Mesodermal cell (in vitro differentiated cells): ENCODE measurements around the gene VARS2.

Experiments
- H3K27ac ChIP-seq: 2 replicates; pipeline ENCODE4 v1.7.0; 2013; ENCODE audit warnings: mild to moderate bottlenecking, low read depth, low read length, moderate library complexity; ENCODE audit not compliant: severe bottlenecking
- H3K36me3 ChIP-seq: 2 replicates; pipeline ENCODE4 v1.7.1; 2013; ENCODE audit warnings: mild to moderate bottlenecking, low read length, moderate library complexity; ENCODE audit not compliant: control insufficient read depth, insufficient read depth
- H3K4me1 ChIP-seq: one replicate; pipeline ENCODE4 v1.7.1; 2013; ENCODE audit warnings: mild to moderate bottlenecking, low read length; ENCODE audit not compliant: insufficient read depth, control insufficient read depth, poor library complexity, severe bottlenecking
- H3K4me3 ChIP-seq: 2 replicates; pipeline ENCODE4 v1.7.0; 2013; ENCODE audit warnings: low read length, control low read depth, mild to moderate bottlenecking; ENCODE audit not compliant: insufficient read depth, poor library complexity, severe bottlenecking; ENCODE audit errors: extremely low read depth
- H3K9me3 ChIP-seq: 2 replicates; pipeline ENCODE4 v1.7.1; 2013; ENCODE audit warnings: mild to moderate bottlenecking, low read length, moderate library complexity; ENCODE audit not compliant: control insufficient read depth
- WGBS, 2 experiments: methylation state at CpG; one replicate each; pipeline ENCODE4 v1.1.5; 2013; ENCODE audit warnings: missing lambda C conversion rate in 2 of 2; ENCODE audit not compliant: insufficient coverage in 2 of 2; 5-methylcytosine and 5-hydroxymethylcytosine counted together

The VARS2 gene

DNA sequence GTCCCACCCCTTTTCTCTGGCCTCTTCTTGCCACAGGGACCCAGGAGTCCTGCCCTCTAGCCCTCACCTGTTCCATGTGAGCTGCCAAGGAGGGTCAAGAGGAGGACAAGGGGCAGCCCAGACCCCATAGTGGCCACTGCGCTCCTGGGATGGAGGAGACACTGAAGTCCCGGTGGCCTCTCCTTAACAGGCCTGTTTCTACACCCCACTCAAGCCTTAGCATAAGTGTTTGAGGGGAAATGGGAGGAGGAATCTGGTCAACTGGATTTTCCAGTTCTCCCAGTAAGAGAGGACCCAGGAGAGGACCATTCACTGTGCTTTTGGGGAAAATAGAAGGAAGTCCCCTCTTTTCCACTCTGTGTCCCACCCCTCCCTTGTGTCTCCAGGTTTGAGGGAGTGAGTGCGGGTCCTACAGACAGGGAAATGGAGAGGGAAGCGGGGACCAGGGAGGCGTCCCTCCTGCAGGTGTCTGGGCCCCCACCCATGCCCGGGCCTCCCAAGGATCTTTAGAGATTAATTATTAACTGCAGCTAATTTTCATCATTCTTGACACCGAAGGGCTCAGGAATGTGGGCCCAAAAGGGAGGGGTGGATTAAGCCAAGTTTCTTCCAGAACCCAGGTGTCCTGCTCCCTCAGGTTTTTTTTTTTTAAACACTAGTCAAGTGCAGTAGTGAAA, 18.1 kb downstream of the VARS2 start, which contains the start of gene SFTA2:
Gene SFTA2 (minus strand): TSS at position 202 of the 677 bp plus-strand sequence. CDS start 74 bp downstream, at position 128.
- H3K27ac ChIP-seq, result no peak within 1 kb of the TSS
- H3K4me1 ChIP-seq, result no peaks in the 10 kb centered on the region
- H3K36me3 ChIP-seq, result peaks cover 17% of the 10 kb centered on the region
- 100% methylated on average over 1 of the region's 7 CpGs; no CpG with 5 or more reads in 1 of the 2 experiments for WGBS, 2 experiments
- H3K4me3 ChIP-seq, result no peak within 1 kb of the TSS
- peaks cover 14% of the 10 kb centered on the region for H3K9me3 ChIP-seq

DNA sequence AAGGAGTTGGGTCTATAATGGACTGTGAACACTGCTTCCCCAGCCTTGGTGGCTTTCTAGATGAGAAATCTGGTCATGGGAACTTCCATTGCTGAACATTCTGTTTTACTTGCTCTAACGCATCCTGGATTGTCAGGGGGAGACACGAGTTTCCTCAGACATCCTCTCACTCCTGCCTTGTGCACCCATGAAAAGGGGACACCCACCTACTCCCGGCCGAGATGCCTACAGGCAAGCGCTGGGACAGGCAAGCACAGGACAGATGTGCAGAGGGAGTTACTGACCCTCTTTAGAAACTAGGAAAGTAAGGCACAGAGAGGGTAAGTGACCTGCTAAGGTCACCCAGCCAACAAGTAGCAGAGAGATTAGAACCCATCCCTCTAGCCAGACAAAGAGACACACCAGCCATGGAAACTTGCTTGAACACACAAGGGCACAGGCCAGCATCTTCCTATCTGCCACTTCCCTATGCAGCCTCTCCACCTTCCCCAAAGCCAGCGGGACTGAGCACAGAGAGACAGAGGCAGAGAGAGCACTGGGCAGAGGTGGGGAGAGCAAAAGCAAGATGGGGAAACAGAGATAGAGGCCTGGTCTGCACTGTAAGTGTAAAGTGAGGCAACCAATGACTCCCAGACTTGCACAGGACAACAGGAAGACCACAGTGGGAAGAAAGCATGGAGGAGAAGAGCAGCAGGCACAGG, 18.8 kb downstream of the VARS2 start:
- Histone ChIP-seq H3K4me1 (no peaks in the 10 kb centered on the region), H3K9me3 (peaks cover 14% of the 10 kb centered on the region), H3K27ac (no peak overlapping the region), H3K4me3 (no peak overlapping the region), H3K36me3 (peaks cover 10% of the 10 kb centered on the region)
- WGBS, 2 experiments, result 79 to 97% methylated on average over 5 to 6 of the region's 6 CpGs

DNA sequence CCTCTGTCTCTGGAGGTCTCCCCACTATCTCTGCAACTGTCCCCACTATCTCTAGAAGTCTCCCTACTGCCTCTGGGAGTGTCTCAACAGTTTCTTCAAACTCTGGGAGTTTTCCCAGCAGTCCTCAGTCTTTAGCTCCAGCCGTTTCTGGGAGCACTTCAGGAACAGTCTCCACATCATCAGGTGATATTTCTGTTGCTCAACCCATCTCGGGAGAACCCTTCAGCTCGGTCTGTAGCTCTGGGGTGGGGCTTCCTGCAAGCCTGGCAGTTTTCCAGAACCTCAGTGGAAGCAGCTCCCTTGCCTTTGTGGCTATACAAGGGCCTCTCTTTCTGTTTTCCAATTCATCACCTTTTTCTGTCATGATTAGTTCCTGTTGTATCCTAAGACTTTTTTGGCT, 21.0 kb downstream of the VARS2 start:
- Histone ChIP-seq H3K4me1 (no peaks in the 10 kb centered on the region), H3K27ac (no peak overlapping the region), H3K9me3 (no peaks in the 10 kb centered on the region), H3K4me3 (no peak overlapping the region), H3K36me3 (no peaks in the 10 kb centered on the region)
- WGBS, 2 experiments, result 59 to 84% methylated on average over 3 of the region's 3 CpGs

DNA sequence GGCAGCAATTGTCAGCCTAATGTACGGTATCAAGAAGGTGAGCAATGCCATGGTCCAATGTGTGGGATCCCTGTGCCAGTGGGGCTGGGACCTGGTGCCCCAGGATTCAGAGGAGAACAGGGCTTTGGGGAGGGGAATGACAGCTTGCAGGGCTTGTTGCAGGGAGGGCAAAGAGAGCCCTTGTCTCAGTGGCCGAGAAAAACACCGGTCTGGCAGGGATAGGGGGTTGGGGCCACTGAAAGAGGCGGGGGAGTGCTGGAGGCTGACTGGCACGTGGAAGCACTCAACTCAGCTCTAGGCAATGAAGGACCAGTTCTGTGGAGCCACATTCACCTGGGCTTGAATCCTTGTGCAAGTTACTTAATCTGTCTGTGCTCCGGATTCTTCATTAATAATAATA, 23.2 kb downstream of the VARS2 start:
- WGBS, 2 experiments, result 77 to 81% methylated on average over 3 to 5 of the region's 6 CpGs

DNA sequence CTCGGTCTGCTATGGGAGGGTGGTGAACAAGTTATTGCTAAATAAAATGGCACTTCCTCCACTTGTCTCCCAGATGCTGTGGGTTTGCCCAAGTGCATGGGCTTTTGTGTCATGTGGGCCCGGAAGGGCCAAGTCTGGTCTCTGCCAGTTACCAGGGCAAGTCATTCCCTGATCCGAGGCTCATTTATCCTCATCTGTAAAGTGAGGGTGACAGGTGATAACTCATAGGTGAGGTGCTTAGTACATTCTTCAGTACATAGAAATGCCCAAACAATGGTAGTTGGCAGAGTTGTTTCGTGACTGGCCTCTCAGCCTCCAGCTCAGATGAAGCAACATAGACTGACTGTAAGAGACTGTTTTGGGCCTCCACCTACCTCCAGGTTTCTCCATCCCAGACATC, 24.7 kb downstream of the VARS2 start:
- H3K9me3 ChIP-seq, result no peaks in the 10 kb centered on the region
- no peak overlapping the region for H3K4me3 ChIP-seq
- WGBS, 2 experiments, result 90 to 100% methylated on average over 1 to 2 of the region's 4 CpGs
- no peak overlapping the region for H3K27ac ChIP-seq
- H3K4me1 ChIP-seq, result peaks cover 4% of the 10 kb centered on the region
- H3K36me3 ChIP-seq, result no peaks in the 10 kb centered on the region

More for the DNA sequence above, 23.2 kb downstream of the VARS2 start:
- Histone ChIP-seq H3K36me3 (no peaks in the 10 kb centered on the region), H3K27ac (no peak overlapping the region), H3K4me3 (no peak overlapping the region), H3K4me1 (peaks cover 1% of the 10 kb centered on the region), H3K9me3 (no peaks in the 10 kb centered on the region)

DNA sequence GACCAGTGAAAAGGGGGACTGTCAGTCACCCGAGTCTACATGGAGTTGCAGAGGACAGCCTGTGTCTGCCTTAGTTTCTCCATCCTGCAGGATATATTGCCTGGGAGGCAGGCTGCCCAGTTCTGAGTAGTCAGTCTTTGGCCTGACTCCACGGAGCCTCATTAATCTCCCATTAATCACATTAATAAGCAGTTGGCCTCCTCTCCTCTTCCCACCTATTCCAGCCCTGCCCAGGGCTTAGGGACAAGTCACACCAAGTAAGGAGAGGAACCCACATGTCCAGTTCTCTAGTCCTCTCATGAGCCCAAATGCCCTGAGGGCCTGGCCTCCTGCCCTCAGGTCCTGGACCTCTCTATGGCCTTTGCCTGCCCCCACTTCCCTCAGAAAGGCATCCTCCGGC, 25.4 kb downstream of the VARS2 start:
- 94 to 100% methylated on average over 2 to 3 of the region's 3 CpGs for WGBS, 2 experiments
- no peak overlapping the region for H3K27ac ChIP-seq
- no peaks in the 10 kb centered on the region for H3K9me3 ChIP-seq

DNA sequence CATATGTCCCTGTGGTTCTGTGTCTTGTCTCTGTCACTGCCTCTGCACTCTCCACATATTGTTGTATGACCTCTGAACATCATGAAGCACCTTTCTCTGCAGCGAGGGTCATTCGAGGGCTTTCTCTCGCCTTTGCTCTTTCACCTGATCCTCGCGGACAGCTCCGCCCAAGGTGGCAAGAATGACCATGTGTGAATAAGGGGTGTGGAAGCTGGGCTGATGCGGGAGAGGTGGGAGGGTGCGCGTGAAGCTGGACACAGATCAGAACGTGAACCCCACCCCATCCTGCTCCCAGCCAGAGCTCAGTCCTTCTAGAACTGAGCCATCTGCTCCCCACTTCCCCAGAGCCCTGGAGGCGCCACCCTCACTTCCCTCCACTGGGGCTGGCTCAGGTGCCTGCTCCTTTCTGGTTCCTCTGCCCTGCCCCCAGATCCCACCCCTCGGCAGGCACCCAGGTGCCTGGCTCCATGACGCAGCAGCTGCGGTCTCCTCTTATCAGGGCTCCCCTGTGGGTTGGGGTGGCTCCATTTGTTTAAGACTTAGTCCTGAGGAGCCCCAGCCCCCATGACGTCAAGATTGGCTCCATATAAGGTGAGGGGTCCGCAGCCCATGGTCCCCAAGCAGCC, 26.4 kb downstream of the VARS2 start, which contains the start of gene MUCL3:
Gene MUCL3 (plus strand): TSS at position 613 of the 626 bp plus-strand sequence. CDS start 27 bp downstream, outside the sequence.
- 86 to 87% methylated on average over 10 of the region's 16 CpGs for WGBS, 2 experiments
- no peak within 1 kb of the TSS for H3K27ac ChIP-seq

More for the DNA sequence above, 25.4 kb downstream of the VARS2 start:
- H3K4me3 ChIP-seq, result no peak overlapping the region
- H3K36me3 ChIP-seq, result no peaks in the 10 kb centered on the region
- peaks cover 4% of the 10 kb centered on the region for H3K4me1 ChIP-seq

DNA sequence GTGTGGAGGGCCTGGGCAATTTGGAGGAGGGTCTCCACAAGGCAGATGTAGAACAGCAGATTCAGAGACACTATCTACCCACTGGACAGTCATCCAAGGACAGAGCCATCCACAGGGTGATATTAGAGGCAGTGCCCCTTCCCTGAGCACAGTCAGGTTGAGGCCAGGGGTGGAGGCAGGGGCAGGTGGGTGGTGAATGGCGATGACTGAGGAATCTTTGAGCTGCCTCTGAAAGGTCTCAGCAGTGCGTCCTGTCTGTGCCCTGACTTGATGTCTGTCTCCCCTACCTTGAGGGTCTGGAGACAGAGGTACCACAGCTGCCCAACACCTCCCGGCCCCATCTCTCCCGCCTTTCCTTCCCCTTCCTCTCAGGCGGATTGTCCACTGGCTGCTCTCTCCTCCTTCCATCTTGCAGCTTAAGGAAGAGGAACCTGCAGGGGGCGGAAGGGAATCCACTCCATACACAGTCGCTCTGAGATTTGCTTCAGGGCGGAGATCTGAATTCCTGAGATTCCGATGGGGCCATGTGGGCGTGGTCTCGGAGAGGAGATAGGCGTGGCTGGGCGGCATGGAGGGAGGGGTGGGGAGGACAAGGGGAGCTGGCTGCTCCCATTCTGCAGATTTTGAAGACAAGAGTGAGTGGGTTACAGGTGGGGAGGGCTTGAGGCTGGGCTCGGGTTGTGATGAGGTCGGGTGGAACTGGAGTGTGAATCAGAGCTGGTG, 28.5 kb downstream of the VARS2 start:
- Histone ChIP-seq H3K4me1 (peaks cover 4% of the 10 kb centered on the region), H3K36me3 (no peaks in the 10 kb centered on the region), H3K27ac (no peak overlapping the region), H3K9me3 (no peaks in the 10 kb centered on the region), H3K4me3 (no peak overlapping the region)
- 18 to 22% methylated on average over 13 to 14 of the region's 15 CpGs for WGBS, 2 experiments

More for the DNA sequence above, 26.4 kb downstream of the VARS2 start, which contains the start of gene MUCL3:
- Histone ChIP-seq H3K4me3 (no peak within 1 kb of the TSS), H3K9me3 (no peaks in the 10 kb centered on the region), H3K36me3 (no peaks in the 10 kb centered on the region), H3K4me1 (peaks cover 4% of the 10 kb centered on the region)

DNA sequence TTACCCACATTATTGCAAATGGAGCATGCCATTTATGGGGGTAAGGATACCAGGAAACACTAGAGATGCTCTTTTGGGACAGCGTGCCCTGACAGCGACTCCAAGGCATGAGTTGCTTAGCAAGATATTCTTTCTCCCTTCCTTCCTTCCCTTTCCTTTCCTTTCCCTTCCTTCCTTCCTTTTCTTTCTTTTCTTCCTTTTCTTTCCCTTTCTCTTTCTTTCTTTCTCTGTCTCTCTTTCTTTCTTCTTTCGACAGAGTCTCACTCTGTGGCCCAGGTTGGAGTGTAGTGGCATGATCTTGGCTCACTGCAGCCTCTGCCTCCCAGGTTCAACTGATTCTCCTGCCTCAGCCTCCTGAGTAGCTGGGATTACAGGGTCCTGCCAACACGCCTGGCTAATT, 30.0 kb downstream of the VARS2 start:
- WGBS, 2 experiments, result 96 to 100% methylated on average over 3 to 4 of the region's 4 CpGs
- H3K27ac ChIP-seq, result no peak overlapping the region
- peaks cover 4% of the 10 kb centered on the region for H3K4me1 ChIP-seq
- H3K9me3 ChIP-seq, result no peaks in the 10 kb centered on the region
- no peak overlapping the region for H3K4me3 ChIP-seq
- no peaks in the 10 kb centered on the region for H3K36me3 ChIP-seq

DNA sequence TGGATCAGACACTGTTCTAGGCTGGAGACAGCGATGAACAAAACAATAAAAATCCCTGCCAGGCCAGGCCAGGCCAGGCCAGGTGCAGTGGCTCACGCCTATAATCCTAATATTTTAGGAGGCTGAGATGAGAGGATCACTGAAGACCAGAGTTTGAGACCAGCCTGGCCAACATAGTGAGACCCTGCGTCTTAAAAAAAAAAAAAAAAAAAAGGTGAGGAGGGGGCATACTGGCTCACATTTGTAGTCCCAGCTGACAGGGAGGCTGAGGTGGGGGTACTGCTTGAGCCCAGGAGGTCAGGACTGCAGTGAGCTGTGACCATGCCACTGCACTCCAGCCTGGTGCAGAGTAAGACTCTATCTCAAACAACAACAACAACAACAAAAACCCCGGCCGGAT, 31.2 kb downstream of the VARS2 start:
- no peaks in the 10 kb centered on the region for H3K36me3 ChIP-seq
- H3K27ac ChIP-seq, result no peak overlapping the region
- 96 to 100% methylated on average over 2 to 3 of the region's 5 CpGs for WGBS, 2 experiments
- H3K4me1 ChIP-seq, result peaks cover 4% of the 10 kb centered on the region
- H3K4me3 ChIP-seq, result no peak overlapping the region
- no peaks in the 10 kb centered on the region for H3K9me3 ChIP-seq
